HepG2 (cell line): ENCODE data around the gene FNDC3B. TPM values are rescaled to one million over a fixed set of nuclear protein-coding genes. Genes with fewer than 3 reads are reported as not detected.

Source experiments
- ATM ChIP-seq: fragments of 450-650 bp; IDR thresholded peaks from 2 replicates; pipeline ENCODE4 v1.7.1; 2017; ENCODE audit warnings: mild to moderate bottlenecking, borderline replicate concordance
- CCDC6 ChIP-seq: sonication (generic); formaldehyde crosslinking; IDR thresholded peaks from 2 replicates; pipeline ENCODE4 v1.8.1; 2022; ENCODE audit warnings: mild to moderate bottlenecking, missing genetic modification reagents, moderate library complexity
- EP300 ChIP-seq, 3 experiments: sonication (generic) in 1 of 3; formaldehyde crosslinking in 1 of 3; IDR thresholded peaks; 2 replicates each; pipeline versions ENCODE4 v1.5.1 to v1.6.1; 2011 to 2020; ENCODE audit warnings: low read depth in 2 of 3, low read length in 2 of 3, borderline replicate concordance in 1 of 3, improper control_type of control experiment in 1 of 3, mild to moderate bottlenecking in 1 of 3, missing genetic modification reagents in 1 of 3, moderate library complexity in 1 of 3
- FLYWCH1 ChIP-seq: sonication (generic); formaldehyde crosslinking; IDR thresholded peaks from 2 replicates; pipeline ENCODE4 v1.8.1; 2023; ENCODE audit warnings: mild to moderate bottlenecking, missing genetic modification reagents
- HNF4A ChIP-seq: sonication (generic); formaldehyde crosslinking; IDR thresholded peaks from 2 replicates; pipeline ENCODE4 v1.4.0; 2020; ENCODE audit warnings: missing genetic modification reagents
- IKZF1 ChIP-seq: fragments of 450-650 bp; IDR thresholded peaks from 2 replicates; pipeline ENCODE4 v1.7.1; 2016
- KDM4B ChIP-seq: sonication (generic); formaldehyde crosslinking; IDR thresholded peaks from 2 replicates; pipeline ENCODE4 v1.4.0; 2020; ENCODE audit warnings: missing genetic modification reagents
- KLF6 ChIP-seq: IDR thresholded peaks from 2 replicates; pipeline ENCODE4 v1.8.0; 2016; ENCODE audit warnings: missing biosample characterization, missing genetic modification reagents
- NKX3-1 ChIP-seq: sonication (generic); formaldehyde crosslinking; IDR thresholded peaks from 2 replicates; pipeline ENCODE4 v1.5.0; 2020; ENCODE audit warnings: missing genetic modification reagents
- NR2C2 ChIP-seq: sonication (generic); formaldehyde crosslinking; IDR thresholded peaks from 2 replicates; pipeline ENCODE4 v1.4.0; 2020; ENCODE audit warnings: missing genetic modification reagents, mild to moderate bottlenecking, moderate library complexity, borderline replicate concordance
- PHF5A ChIP-seq: IDR thresholded peaks from one replicate; pipeline ENCODE4 v1.6.1; 2018; ENCODE audit warnings: low read depth, missing genetic modification reagents; ENCODE audit not compliant: unreplicated experiment
- POGZ ChIP-seq: sonication (generic); formaldehyde crosslinking; IDR thresholded peaks from 2 replicates; pipeline ENCODE4 v1.4.0; 2020; ENCODE audit warnings: mild to moderate bottlenecking, missing genetic modification reagents
- SALL1 ChIP-seq: sonication (generic); formaldehyde crosslinking; IDR thresholded peaks from 2 replicates; pipeline ENCODE4 v1.8.0; 2022; ENCODE audit warnings: mild to moderate bottlenecking, missing genetic modification reagents
- SALL2 ChIP-seq: sonication (generic); formaldehyde crosslinking; IDR thresholded peaks from 2 replicates; pipeline ENCODE4 v1.8.1; 2023; ENCODE audit warnings: mild to moderate bottlenecking, missing genetic modification reagents, inconsistent platforms
- TEAD2 ChIP-seq: sonication (generic); formaldehyde crosslinking; IDR thresholded peaks from 2 replicates; pipeline ENCODE4 v1.9.0; 2021; ENCODE audit warnings: missing genetic modification reagents
- ZBTB38 ChIP-seq: sonication (generic); formaldehyde crosslinking; IDR thresholded peaks from 2 replicates; pipeline ENCODE4 v1.5.1; 2020; ENCODE audit warnings: mild to moderate bottlenecking, missing genetic modification reagents
- ZBTB7A ChIP-seq: sonication (generic); formaldehyde crosslinking; IDR thresholded peaks from 2 replicates; pipeline ENCODE4 v1.8.0; 2022; ENCODE audit warnings: mild to moderate bottlenecking, missing genetic modification reagents
- ZC3H4 ChIP-seq: sonication (generic); formaldehyde crosslinking; IDR thresholded peaks from 2 replicates; pipeline ENCODE4 v1.4.0; 2020; ENCODE audit warnings: missing genetic modification reagents, borderline replicate concordance
- ZFP90 ChIP-seq: sonication (generic); formaldehyde crosslinking; IDR thresholded peaks from 2 replicates; pipeline ENCODE4 v1.8.0; 2022; ENCODE audit warnings: missing genetic modification reagents, mild to moderate bottlenecking, inconsistent platforms, borderline replicate concordance
- ZNF484 ChIP-seq: sonication (generic); formaldehyde crosslinking; IDR thresholded peaks from 2 replicates; pipeline ENCODE4 v1.5.1; 2020; ENCODE audit warnings: mild to moderate bottlenecking, low read depth, missing genetic modification reagents, borderline replicate concordance
- ZNF549 ChIP-seq: sonication (generic); formaldehyde crosslinking; IDR thresholded peaks from 2 replicates; pipeline ENCODE4 v1.5.0; 2020; ENCODE audit warnings: missing genetic modification reagents
- ZNF629 ChIP-seq: sonication (generic); formaldehyde crosslinking; conservative IDR thresholded peaks from 2 replicates; pipeline ENCODE4 v1.5.0; 2020; ENCODE audit warnings: missing genetic modification reagents
- ZNF879 ChIP-seq: sonication (generic); formaldehyde crosslinking; IDR thresholded peaks from 2 replicates; pipeline ENCODE4 v1.8.1; 2023; ENCODE audit warnings: missing genetic modification reagents
- polyA plus RNA-seq, 8 experiments: library from polyadenylated mRNA; depleted of rRNA in 3 of 8; stranded (reverse) in 7 of 8; unstranded in 1 of 8; fragments of >200 nt; fragmentation: Illumina TruSeq in 4 of 8; extraction: Trizol in 4 of 8; gene quantifications; 2 replicates each; pipeline versions ENCODE4 v1.2.1 to v1.2.3, GENCODE V29; 2011 to 2016; ENCODE audit warnings: low read depth in 4 of 8, missing spikeins in 1 of 8, mixed read lengths in 1 of 8; ENCODE audit not compliant: insufficient read depth in 1 of 8
- total RNA-seq, 5 experiments: library from RNA; depleted of rRNA; stranded (reverse); fragments of >200 nt; fragmentation: Illumina TruSeq; extraction: Trizol; gene quantifications; 2 replicates each; pipeline ENCODE4 v1.2.3, GENCODE V29; 2016; ENCODE audit warnings: low read depth in 1 of 5
- TF ChIP-seq, protein P1 (sequence below): sonication (generic); formaldehyde crosslinking; IDR thresholded peaks from 2 replicates; pipeline ENCODE4 v1.8.0; 2022; ENCODE audit warnings: missing genetic modification reagents, mild to moderate bottlenecking, moderate library complexity, borderline replicate concordance
- TF ChIP-seq, protein P2 (sequence below): sonication (generic); formaldehyde crosslinking; IDR thresholded peaks from 2 replicates; pipeline ENCODE4 v1.5.1; 2020; ENCODE audit warnings: mild to moderate bottlenecking, missing genetic modification reagents, moderate library complexity

The FNDC3B gene
- total and polyA plus RNA-seq, 2 of the 13 experiments (the other 11 are each of a cell fraction or from before 2014, with no cell fraction given), result 74.8 to 103 TPM

DNA sequence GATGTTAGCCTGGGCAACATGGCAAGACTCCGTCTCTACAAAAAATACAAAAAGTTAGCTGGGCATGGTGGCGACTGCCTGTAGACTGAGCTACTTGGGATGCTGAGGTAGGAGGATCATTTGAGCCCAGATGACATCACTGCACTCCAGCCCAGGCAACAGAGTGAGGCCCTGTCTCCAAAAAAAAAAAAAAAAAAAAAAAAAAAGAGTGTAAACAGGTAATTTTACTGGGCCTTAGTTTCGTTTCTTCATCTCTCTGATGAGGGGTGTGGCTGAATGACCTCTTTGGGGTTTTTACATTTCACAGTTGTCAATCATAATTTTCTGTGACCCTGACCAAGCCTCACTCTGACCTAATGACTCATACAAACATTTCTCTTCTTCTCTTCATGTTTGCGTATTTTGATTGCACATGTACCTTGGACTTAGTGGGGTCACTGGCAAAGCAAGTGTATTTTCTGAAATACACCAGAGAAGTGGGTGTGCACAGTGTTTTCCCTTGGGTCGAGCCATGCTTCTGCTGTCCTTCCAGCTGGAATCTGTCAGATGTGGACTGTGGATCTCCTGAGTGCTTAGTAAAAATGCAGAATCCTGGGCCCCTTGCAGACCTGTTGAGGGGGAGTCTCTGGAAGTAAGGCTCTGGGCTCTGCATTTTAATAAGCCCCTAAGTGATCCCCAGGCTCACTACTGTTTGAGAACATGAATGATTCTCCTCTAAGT is 140.5 kb downstream of the FNDC3B start (continued):
- TF ChIP-seq HNF4A (peak; percentile 97), ZNF484 (CRISPR knock-in tag) (no peak), NR2C2 (CRISPR knock-in tag) (peak; percentile 92), IKZF1 (no peak), ZNF629 (peak; percentile 93), POGZ (CRISPR knock-in tag) (peak; percentile 89), ATM (no peak), TEAD2 (CRISPR knock-in tag) (no peak), PHF5A (CRISPR knock-in tag) (peak; percentile 74), EP300 (IDR thresholded peaks at IDR 0.05; ENCODE audit: low read depth in 2 of 2, low read length in 2 of 2) (peak; percentile 52 to 93; a peak in 2 of 4 replicates), EP300 (CRISPR knock-in tag; IDR thresholded peaks at IDR 0.05; ENCODE audit: borderline replicate concordance) (peak; percentile 73; the same call in 1 of the 2 replicates), SALL1 (peak; percentile 100), ZBTB7A (no peak; the same call in 1 of the 2 replicates), ZC3H4 (CRISPR knock-in tag) (no peak), ZBTB38 (peak; percentile 0; the same call in 1 of the 2 replicates), KLF6 (CRISPR knock-in tag) (peak; percentile 51; the same call in 1 of the 2 replicates), NKX3-1 (CRISPR knock-in tag) (no peak), ZNF549 (CRISPR knock-in tag) (no peak), FLYWCH1 (CRISPR knock-in tag) (no peak), ZNF879 (CRISPR knock-in tag) (no peak), CCDC6 (CRISPR knock-in tag) (peak; percentile 54; the same call in 1 of the 2 replicates), SALL2 (peak; percentile 89; the same call in 1 of the 2 replicates), KDM4B (CRISPR knock-in tag) (0 out of 2 replicates have a peak, but pooled peaks have one; percentile 50), ZFP90 (CRISPR knock-in tag) (peak; percentile 54; the same call in 1 of the 2 replicates)
- TF ChIP-seq, protein P1, sequence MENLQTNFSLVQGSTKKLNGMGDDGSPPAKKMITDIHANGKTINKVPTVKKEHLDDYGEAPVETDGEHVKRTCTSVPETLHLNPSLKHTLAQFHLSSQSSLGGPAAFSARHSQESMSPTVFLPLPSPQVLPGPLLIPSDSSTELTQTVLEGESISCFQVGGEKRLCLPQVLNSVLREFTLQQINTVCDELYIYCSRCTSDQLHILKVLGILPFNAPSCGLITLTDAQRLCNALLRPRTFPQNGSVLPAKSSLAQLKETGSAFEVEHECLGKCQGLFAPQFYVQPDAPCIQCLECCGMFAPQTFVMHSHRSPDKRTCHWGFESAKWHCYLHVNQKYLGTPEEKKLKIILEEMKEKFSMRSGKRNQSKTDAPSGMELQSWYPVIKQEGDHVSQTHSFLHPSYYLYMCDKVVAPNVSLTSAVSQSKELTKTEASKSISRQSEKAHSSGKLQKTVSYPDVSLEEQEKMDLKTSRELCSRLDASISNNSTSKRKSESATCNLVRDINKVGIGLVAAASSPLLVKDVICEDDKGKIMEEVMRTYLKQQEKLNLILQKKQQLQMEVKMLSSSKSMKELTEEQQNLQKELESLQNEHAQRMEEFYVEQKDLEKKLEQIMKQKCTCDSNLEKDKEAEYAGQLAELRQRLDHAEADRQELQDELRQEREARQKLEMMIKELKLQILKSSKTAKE (CRISPR knock-in tag), result peak; percentile 22; the same call in 1 of the 2 replicates
- TF ChIP-seq, protein P2, sequence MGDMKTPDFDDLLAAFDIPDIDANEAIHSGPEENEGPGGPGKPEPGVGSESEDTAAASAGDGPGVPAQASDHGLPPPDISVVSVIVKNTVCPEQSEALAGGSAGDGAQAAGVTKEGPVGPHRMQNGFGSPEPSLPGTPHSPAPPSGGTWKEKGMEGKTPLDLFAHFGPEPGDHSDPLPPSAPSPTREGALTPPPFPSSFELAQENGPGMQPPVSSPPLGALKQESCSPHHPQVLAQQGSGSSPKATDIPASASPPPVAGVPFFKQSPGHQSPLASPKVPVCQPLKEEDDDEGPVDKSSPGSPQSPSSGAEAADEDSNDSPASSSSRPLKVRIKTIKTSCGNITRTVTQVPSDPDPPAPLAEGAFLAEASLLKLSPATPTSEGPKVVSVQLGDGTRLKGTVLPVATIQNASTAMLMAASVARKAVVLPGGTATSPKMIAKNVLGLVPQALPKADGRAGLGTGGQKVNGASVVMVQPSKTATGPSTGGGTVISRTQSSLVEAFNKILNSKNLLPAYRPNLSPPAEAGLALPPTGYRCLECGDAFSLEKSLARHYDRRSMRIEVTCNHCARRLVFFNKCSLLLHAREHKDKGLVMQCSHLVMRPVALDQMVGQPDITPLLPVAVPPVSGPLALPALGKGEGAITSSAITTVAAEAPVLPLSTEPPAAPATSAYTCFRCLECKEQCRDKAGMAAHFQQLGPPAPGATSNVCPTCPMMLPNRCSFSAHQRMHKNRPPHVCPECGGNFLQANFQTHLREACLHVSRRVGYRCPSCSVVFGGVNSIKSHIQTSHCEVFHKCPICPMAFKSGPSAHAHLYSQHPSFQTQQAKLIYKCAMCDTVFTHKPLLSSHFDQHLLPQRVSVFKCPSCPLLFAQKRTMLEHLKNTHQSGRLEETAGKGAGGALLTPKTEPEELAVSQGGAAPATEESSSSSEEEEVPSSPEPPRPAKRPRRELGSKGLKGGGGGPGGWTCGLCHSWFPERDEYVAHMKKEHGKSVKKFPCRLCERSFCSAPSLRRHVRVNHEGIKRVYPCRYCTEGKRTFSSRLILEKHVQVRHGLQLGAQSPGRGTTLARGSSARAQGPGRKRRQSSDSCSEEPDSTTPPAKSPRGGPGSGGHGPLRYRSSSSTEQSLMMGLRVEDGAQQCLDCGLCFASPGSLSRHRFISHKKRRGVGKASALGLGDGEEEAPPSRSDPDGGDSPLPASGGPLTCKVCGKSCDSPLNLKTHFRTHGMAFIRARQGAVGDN (CRISPR knock-in tag), result no peak
